Liver (tissue), 9 donors: ENCODE measurements around the gene CNTN1. TPM values are rescaled to one million over a fixed set of nuclear protein-coding genes. Genes with fewer than 3 reads are reported as not detected.

ENCODE experiments used
- DNase-seq: peaks from one replicate; pipeline ENCODE4 v3.0.0-alpha.2; 2017; ENCODE audit warnings: low spot score
- H3K27ac ChIP-seq, 2 donors: one replicate each; pipeline ENCODE4 v1.7.0; 2013; ENCODE audit warnings: inconsistent platforms in 2 of 2, low read length in 2 of 2, control low read depth in 1 of 2, low read depth in 1 of 2, mild to moderate bottlenecking in 1 of 2
- H3K27me3 ChIP-seq, 4 donors: one replicate each; pipeline versions ENCODE4 v1.6.1 to v1.7.0; 2013; ENCODE audit warnings: low read length in 3 of 4, inconsistent platforms in 1 of 4, mild to moderate bottlenecking in 1 of 4, moderate library complexity in 1 of 4; ENCODE audit not compliant: control insufficient read depth in 4 of 4, insufficient read depth in 4 of 4
- H3K36me3 ChIP-seq, 4 donors: one replicate each; pipeline versions ENCODE4 v1.6.1 to v1.7.0; 2013; ENCODE audit warnings: low read length in 3 of 4, mild to moderate bottlenecking in 3 of 4, low read depth in 1 of 4, moderate library complexity in 1 of 4; ENCODE audit not compliant: control insufficient read depth in 4 of 4, insufficient read depth in 3 of 4
- H3K4me1 ChIP-seq, 4 donors: one replicate each; pipeline versions ENCODE4 v1.6.1 to v1.7.0; 2013; ENCODE audit warnings: low read length in 3 of 4, mild to moderate bottlenecking in 3 of 4, moderate library complexity in 1 of 4; ENCODE audit not compliant: control insufficient read depth in 4 of 4, insufficient read depth in 4 of 4
- H3K4me3 ChIP-seq, 3 donors: one replicate each; pipeline versions ENCODE4 v1.6.1 to v1.7.0; 2013; ENCODE audit warnings: low read length in 3 of 3, control low read depth in 1 of 3, low read depth in 1 of 3, mild to moderate bottlenecking in 1 of 3
- H3K9ac ChIP-seq, 2 donors: one replicate each; pipeline ENCODE4 v1.7.0; 2013; ENCODE audit warnings: low read length in 2 of 2, mild to moderate bottlenecking in 2 of 2, moderate library complexity in 2 of 2, control low read depth in 1 of 2, low read depth in 1 of 2
- H3K9me3 ChIP-seq, 4 donors: one replicate each; pipeline versions ENCODE4 v1.6.1 to v1.7.0; 2013; ENCODE audit warnings: low read length in 3 of 4; ENCODE audit not compliant: control insufficient read depth in 4 of 4
- EGR1 ChIP-seq, 2 donors: IDR thresholded peaks; 2 replicates each; pipeline ENCODE4 v1.6.1; 2016 to 2018; ENCODE audit warnings: antibody characterized with exemption in 2 of 2, low read depth in 2 of 2
- FOXA1 ChIP-seq: IDR thresholded peaks from 2 replicates; pipeline ENCODE4 v1.6.1; 2016; ENCODE audit warnings: antibody characterized with exemption
- FOXA2 ChIP-seq: IDR thresholded peaks from 2 replicates; pipeline ENCODE4 v1.6.1; 2016; ENCODE audit warnings: antibody characterized with exemption
- GABPA ChIP-seq, 2 donors: IDR thresholded peaks in 1 of 2; conservative IDR thresholded peaks in 1 of 2; 2 replicates each; pipeline ENCODE4 v1.6.1; 2016; ENCODE audit warnings: antibody characterized with exemption in 2 of 2, mild to moderate bottlenecking in 1 of 2, moderate library complexity in 1 of 2
- JUND ChIP-seq, 2 donors: IDR thresholded peaks; 2 replicates each; pipeline ENCODE4 v1.6.1; 2016; ENCODE audit warnings: antibody characterized with exemption in 2 of 2
- RAD21 ChIP-seq, 2 donors: IDR thresholded peaks; 2 replicates each; pipeline ENCODE4 v1.6.1; 2016; ENCODE audit warnings: antibody characterized with exemption in 2 of 2, mild to moderate bottlenecking in 2 of 2
- SP1 ChIP-seq: IDR thresholded peaks from 2 replicates; pipeline ENCODE4 v1.6.1; 2018; ENCODE audit warnings: antibody characterized with exemption, mild to moderate bottlenecking
- TAF1 ChIP-seq: conservative IDR thresholded peaks from 2 replicates; pipeline ENCODE4 v1.6.1; 2016; ENCODE audit warnings: antibody characterized with exemption, mild to moderate bottlenecking
- YY1 ChIP-seq: IDR thresholded peaks from 2 replicates; pipeline ENCODE4 v1.6.1; 2016; ENCODE audit warnings: antibody characterized with exemption, mild to moderate bottlenecking
- WGBS: extraction: QIAGEN DNeasy Blood & Tissue Kit; methylation state at CpG from one replicate; pipeline ENCODE4 v1.1.7; 2013; 5-methylcytosine and 5-hydroxymethylcytosine counted together
- polyA plus RNA-seq, 2 donors: library from polyadenylated mRNA; stranded (reverse) in 1 of 2; unstranded in 1 of 2; fragments of 200-250 nt in 1 of 2; fragments of >200 nt in 1 of 2; fragmentation: Nextera tagmentation in 1 of 2; extraction: Ambion mirVana in 1 of 2; gene quantifications; one replicate each; pipeline versions ENCODE4 v1.2.1 to v1.2.3, GENCODE V29; 2013 to 2015
- total RNA-seq, 2 donors: library from RNA; depleted of rRNA; stranded (reverse); fragments of >200 nt; gene quantifications; one replicate each; pipeline ENCODE4 v1.2.3, GENCODE V29; 2014
- TF ChIP-seq, protein P1 (sequence below): fragments of 150-350 bp; IDR thresholded peaks from 2 replicates; pipeline ENCODE4 v1.5.1; 2017; ENCODE audit warnings: improper control_type of control experiment, low read depth, low read length; ENCODE audit not compliant: missing input control
- TF ChIP-seq, protein P2 (sequence below): IDR thresholded peaks from 2 replicates; pipeline ENCODE4 v1.6.1; 2016; ENCODE audit warnings: antibody characterized with exemption
- TF ChIP-seq, protein P3 (sequence below): IDR thresholded peaks from 2 replicates; pipeline ENCODE4 v1.6.1; 2016; ENCODE audit warnings: antibody characterized with exemption
- TF ChIP-seq, protein P4 (sequence below): IDR thresholded peaks from 2 replicates; pipeline ENCODE4 v1.6.1; 2016; ENCODE audit warnings: antibody characterized with exemption
- donor health status: healthy.
- donor health status: healthy.
- donor health status: healthy.
- donor health status: healthy.
- donor health status: healthy.

Gene CNTN1
- total and polyA plus RNA-seq, 4 donors = 0.03 to 1.2 (median 0.43) TPM

DNA sequence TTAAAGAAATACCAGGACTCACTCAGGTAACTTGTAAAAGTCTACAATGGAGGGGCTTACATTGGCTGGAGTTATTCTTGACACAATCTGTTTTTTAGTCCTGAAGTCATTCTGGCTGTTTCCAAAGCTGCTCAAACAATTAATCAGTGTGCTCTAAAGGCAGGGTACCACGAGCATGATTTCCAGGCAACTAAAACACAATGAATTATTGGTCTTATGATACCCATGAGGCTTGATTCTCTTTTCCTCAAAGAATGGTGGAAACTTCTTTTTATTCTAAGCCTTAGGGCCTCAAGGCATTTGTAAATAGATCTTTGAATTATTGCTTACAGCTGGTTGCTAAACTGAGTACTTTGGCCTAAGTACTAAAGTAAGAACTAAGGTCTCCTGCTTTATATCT lies 296.1 kb downstream of the CNTN1 start:
- Histone ChIP-seq H3K9me3 (no peaks in the 10 kb centered on the region), H3K36me3 (no peaks in the 10 kb centered on the region), H3K4me1 (no peaks in the 10 kb centered on the region), H3K9ac (no peak overlapping the region), H3K27ac (no peak overlapping the region), H3K4me3 (no peak overlapping the region), H3K27me3 (peaks cover 0 to 2% (median 0%) of the 10 kb centered on the region in 4 donors)
- TF ChIP-seq YY1 = no peak
- DNase-seq = no peak
- WGBS = 82% methylated on average over 1 of the region's 1 CpG

DNA sequence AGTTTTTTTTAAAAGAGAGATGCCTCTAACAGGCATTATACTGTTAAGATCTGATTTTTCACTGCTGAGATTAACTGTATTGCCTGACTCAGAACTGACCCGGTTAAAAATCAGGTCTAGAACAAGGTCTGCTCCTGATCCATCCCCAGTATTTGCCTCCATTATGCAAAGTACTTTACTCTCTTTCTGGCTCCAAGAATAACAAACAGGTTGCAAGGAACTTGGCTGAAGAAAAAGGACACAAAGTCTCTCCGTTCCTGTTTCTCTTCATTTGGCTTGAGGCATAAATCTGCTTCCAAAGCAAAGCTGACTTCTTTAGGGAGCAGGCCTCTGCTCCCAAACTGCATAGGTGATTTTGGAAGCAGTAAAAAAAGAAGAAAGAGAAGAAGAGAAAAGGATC lies 296.6 kb downstream of the CNTN1 start:
- 67% methylated on average over 2 of the region's 2 CpGs for WGBS
- Histone ChIP-seq H3K27ac (no peak overlapping the region), H3K4me1 (no peaks in the 10 kb centered on the region), H3K36me3 (no peaks in the 10 kb centered on the region), H3K4me3 (no peak overlapping the region), H3K27me3 (peaks cover 0 to 2% (median 0%) of the 10 kb centered on the region in 4 donors), H3K9me3 (no peaks in the 10 kb centered on the region), H3K9ac (no peak overlapping the region)
- no peak for DNase-seq
- TF ChIP-seq, protein P1, sequence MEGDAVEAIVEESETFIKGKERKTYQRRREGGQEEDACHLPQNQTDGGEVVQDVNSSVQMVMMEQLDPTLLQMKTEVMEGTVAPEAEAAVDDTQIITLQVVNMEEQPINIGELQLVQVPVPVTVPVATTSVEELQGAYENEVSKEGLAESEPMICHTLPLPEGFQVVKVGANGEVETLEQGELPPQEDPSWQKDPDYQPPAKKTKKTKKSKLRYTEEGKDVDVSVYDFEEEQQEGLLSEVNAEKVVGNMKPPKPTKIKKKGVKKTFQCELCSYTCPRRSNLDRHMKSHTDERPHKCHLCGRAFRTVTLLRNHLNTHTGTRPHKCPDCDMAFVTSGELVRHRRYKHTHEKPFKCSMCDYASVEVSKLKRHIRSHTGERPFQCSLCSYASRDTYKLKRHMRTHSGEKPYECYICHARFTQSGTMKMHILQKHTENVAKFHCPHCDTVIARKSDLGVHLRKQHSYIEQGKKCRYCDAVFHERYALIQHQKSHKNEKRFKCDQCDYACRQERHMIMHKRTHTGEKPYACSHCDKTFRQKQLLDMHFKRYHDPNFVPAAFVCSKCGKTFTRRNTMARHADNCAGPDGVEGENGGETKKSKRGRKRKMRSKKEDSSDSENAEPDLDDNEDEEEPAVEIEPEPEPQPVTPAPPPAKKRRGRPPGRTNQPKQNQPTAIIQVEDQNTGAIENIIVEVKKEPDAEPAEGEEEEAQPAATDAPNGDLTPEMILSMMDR = no peak
- no peak for TF ChIP-seq RAD21 (IDR thresholded peaks at IDR 0.05)

DNA sequence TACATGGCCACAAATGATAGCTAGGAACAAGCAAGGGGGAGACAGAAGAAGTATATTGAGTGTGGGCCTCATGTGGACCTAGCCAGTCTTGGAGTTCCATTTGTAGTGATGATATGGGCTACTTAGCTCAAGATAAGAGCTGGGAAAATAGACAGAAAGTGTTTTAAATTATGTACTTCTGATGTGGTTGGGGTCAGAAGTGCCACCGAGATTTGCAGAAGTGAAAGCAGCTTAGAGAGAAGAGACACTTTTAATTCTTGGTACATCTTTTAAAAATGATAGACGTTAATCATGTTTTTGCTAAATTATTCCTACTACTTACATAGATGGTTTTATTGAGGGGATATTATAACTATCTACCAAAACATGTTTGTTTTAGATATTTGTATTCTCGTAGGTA lies 297.5 kb downstream of the CNTN1 start:
- DNase-seq = no peak
- no peak overlapping the region for H3K27ac ChIP-seq
- no peaks in the 10 kb centered on the region for H3K36me3 ChIP-seq
- H3K9me3 ChIP-seq = no peaks in the 10 kb centered on the region
- H3K4me3 ChIP-seq = no peak overlapping the region
- 82% methylated on average over 3 of the region's 3 CpGs for WGBS
- TF ChIP-seq JUND (IDR thresholded peaks at IDR 0.05) (no peak), TAF1 (no peak)
- no peaks in the 10 kb centered on the region for H3K4me1 ChIP-seq
- no peak overlapping the region for H3K9ac ChIP-seq
- peaks cover 0 to 2% (median 0%) of the 10 kb centered on the region in 4 donors for H3K27me3 ChIP-seq

DNA sequence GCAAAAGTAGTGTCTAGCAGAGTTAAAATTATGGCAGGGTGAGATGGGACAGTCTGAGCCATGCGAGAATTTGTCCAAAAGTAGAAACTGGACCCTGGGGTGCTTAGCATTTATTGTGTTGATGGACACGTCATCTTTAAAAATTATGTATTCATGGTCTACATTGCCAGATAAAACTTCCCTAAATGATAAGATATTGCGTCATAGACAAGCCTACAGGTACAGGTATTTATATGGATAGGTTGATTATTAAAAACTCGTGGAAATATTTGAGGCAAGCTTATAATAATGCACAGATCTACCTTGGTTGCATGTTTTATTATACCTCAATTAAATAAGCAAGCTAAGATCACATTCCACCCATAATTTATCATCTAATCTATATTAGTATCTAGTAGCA lies 299.9 kb downstream of the CNTN1 start:
- no peak for TF ChIP-seq JUND (IDR thresholded peaks at IDR 0.05)
- no peak for TF ChIP-seq TAF1
- no peak for TF ChIP-seq RAD21 (IDR thresholded peaks at IDR 0.05)
- no peak for TF ChIP-seq FOXA1
- TF ChIP-seq, protein P2, sequence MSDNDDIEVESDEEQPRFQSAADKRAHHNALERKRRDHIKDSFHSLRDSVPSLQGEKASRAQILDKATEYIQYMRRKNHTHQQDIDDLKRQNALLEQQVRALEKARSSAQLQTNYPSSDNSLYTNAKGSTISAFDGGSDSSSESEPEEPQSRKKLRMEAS = no peak
- TF ChIP-seq, protein P1 = no peak
- TF ChIP-seq SP1 = no peak
- TF ChIP-seq, protein P3, sequence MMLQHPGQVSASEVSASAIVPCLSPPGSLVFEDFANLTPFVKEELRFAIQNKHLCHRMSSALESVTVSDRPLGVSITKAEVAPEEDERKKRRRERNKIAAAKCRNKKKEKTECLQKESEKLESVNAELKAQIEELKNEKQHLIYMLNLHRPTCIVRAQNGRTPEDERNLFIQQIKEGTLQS = no peak
- no peak for TF ChIP-seq GABPA (IDR thresholded peaks at IDR 0.05 in 1 of 2, conservative IDR thresholded peaks at IDR 0.05 in 1 of 2)
- no peak for TF ChIP-seq FOXA2
- TF ChIP-seq, protein P4, sequence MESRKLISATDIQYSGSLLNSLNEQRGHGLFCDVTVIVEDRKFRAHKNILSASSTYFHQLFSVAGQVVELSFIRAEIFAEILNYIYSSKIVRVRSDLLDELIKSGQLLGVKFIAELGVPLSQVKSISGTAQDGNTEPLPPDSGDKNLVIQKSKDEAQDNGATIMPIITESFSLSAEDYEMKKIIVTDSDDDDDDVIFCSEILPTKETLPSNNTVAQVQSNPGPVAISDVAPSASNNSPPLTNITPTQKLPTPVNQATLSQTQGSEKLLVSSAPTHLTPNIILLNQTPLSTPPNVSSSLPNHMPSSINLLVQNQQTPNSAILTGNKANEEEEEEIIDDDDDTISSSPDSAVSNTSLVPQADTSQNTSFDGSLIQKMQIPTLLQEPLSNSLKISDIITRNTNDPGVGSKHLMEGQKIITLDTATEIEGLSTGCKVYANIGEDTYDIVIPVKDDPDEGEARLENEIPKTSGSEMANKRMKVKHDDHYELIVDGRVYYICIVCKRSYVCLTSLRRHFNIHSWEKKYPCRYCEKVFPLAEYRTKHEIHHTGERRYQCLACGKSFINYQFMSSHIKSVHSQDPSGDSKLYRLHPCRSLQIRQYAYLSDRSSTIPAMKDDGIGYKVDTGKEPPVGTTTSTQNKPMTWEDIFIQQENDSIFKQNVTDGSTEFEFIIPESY = no peak
- TF ChIP-seq EGR1 (IDR thresholded peaks at IDR 0.05; ENCODE audit: low read depth in 2 of 2) = no peak
- TF ChIP-seq YY1 = no peak
- Histone ChIP-seq H3K27ac (no peak overlapping the region), H3K4me1 (no peaks in the 10 kb centered on the region), H3K9me3 (no peaks in the 10 kb centered on the region), H3K36me3 (no peaks in the 10 kb centered on the region), H3K9ac (no peak overlapping the region), H3K27me3 (peaks cover 0 to 2% (median 0%) of the 10 kb centered on the region in 4 donors), H3K4me3 (no peak overlapping the region)
- WGBS = 74% methylated on average over 4 of the region's 4 CpGs
- DNase-seq = no peak
